HS-5 (cell line): Measurements from ENCODE around the gene KCNMA1.

ENCODE experiments used
- DNase-seq: peaks from one replicate; pipeline ENCODE4 v3.0.0-alpha.2; 2012; ENCODE audit warnings: low read depth

KCNMA1 gene

GRCh38 chr10:76830218-76830617 lies 807.4 kb downstream of the KCNMA1 start:
- DNase-seq: no peak

GRCh38 chr10:76829724-76830123 lies 807.9 kb downstream of the KCNMA1 start:
- no peak for DNase-seq
